Left ventricle myocardium inferior (tissue), 1 donor: ENCODE results near the gene CAMK2D. TPM values are rescaled to one million over a fixed set of nuclear protein-coding genes. Genes with fewer than 3 reads are reported as not detected.
A peak's percentile ranks its signal among the peaks of the same experiment; 100 is the strongest.

Experiments
- DNase-seq: peaks from one replicate; pipeline ENCODE4 v3.0.0-alpha.2; 2020
- H3K27ac ChIP-seq: fragments of 200-600 bp; replicated peaks from 2 replicates; pipeline ENCODE4 v1.8.0; 2021
- H3K27me3 ChIP-seq: fragments of 200-600 bp; 2 replicates; pipeline ENCODE4 v1.8.0; 2021; ENCODE audit warnings: low read depth
- H3K36me3 ChIP-seq: fragments of 200-600 bp; 2 replicates; pipeline ENCODE4 v1.8.0; 2021
- H3K4me1 ChIP-seq: fragments of 200-600 bp; 2 replicates; pipeline ENCODE4 v1.8.0; 2021
- H3K4me3 ChIP-seq: fragments of 200-600 bp; 2 replicates; pipeline ENCODE4 v1.8.0; 2021; ENCODE audit warnings: mild to moderate bottlenecking, moderate library complexity
- H3K9me3 ChIP-seq: fragments of 200-600 bp; replicated peaks from 2 replicates; pipeline ENCODE4 v1.8.0; 2021
- intact Hi-C: fragments of 100-400 bp; cut with micrococcal nuclease; formaldehyde crosslinking; loops from one replicate; pipeline ENCODE4 v1.11.0; 2022
- total RNA-seq: library from RNA; stranded (reverse); fragmentation: NEBNext Ultra II Directional; extraction: Animal tissue kit (Norgen Biotek cat#: 25700); gene quantifications from one replicate; pipeline ENCODE4 v1.2.1, GENCODE V29; 2021
- TF ChIP-seq, protein P1 (sequence below): fragments of 200-600 bp; IDR thresholded peaks from 2 replicates; pipeline ENCODE4 v1.8.0; 2021; ENCODE audit warnings: antibody characterized with exemption, mild to moderate bottlenecking, borderline replicate concordance
- donor health status: DM: no; HTN: yes; CAD: no; lungs with severe emphysema.

The CAMK2D gene
- total RNA-seq, 1 donor from 2014 or later, result 223 TPM

DNA sequence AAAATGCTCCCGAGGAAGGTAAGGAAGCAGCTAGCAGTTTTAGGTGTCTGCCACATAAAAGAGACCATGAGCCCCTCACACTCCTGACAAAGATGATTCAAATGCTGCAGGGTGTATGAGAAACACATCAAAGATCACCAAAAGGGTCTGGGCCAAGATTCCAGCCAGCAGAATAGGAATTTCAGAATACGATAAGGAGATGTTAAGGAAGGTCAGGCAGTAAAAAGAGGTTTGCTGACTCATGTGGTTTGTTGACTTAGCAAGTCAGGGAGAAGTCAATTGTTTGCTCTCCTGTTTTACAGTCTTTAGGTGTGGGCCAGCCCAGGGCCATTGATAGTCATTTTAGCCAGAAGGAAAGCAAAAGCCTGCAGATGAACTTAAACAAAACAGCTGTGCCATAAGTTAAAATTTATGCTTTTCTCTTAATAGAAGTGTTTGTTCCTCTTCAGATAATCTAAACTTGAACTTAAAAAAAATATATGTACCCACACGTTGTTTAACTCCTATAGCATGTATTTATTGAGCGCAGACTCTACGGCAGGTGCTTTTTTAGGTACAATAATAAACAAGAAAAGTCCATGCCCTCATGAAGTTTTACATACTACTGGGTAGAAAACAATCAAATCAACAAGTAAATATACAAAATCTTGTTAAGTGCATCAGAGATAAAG is 115.6 kb downstream of the CAMK2D start:
- no peaks in the 10 kb centered on the region for H3K36me3 ChIP-seq
- no peak overlapping the region for H3K4me3 ChIP-seq
- no peaks in the 10 kb centered on the region for H3K9me3 ChIP-seq
- H3K27me3 ChIP-seq, result no peaks in the 10 kb centered on the region
- H3K27ac ChIP-seq, result peak overlapping the region; percentile 88
- peaks cover 63% of the 10 kb centered on the region for H3K4me1 ChIP-seq
- intact Hi-C loops, result no loop called here
- TF ChIP-seq, protein P1, sequence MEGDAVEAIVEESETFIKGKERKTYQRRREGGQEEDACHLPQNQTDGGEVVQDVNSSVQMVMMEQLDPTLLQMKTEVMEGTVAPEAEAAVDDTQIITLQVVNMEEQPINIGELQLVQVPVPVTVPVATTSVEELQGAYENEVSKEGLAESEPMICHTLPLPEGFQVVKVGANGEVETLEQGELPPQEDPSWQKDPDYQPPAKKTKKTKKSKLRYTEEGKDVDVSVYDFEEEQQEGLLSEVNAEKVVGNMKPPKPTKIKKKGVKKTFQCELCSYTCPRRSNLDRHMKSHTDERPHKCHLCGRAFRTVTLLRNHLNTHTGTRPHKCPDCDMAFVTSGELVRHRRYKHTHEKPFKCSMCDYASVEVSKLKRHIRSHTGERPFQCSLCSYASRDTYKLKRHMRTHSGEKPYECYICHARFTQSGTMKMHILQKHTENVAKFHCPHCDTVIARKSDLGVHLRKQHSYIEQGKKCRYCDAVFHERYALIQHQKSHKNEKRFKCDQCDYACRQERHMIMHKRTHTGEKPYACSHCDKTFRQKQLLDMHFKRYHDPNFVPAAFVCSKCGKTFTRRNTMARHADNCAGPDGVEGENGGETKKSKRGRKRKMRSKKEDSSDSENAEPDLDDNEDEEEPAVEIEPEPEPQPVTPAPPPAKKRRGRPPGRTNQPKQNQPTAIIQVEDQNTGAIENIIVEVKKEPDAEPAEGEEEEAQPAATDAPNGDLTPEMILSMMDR, result no peak
- DNase-seq, result no peak

DNA sequence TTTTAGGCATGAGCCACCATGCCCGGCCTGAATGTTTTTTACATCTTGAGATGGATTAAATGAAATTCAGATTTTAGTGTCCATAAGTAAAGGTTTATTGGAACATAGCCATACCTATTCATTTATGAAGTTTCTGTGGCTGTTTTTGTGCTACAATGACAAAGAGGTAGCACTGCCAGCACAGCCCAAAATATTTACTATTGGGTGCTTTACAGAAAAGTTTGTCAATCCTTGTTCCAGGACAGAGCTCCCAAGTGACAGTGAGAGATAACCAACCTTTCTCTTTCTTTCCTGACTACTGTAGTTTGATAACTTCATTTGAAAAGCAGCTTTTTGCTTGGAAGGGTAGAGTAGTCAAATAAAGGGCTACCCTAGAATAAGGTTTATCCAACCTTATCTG is 116.2 kb downstream of the CAMK2D start:
- H3K4me1 ChIP-seq, result peaks cover 70% of the 10 kb centered on the region
- TF ChIP-seq, protein P1, result no peak

DNA sequence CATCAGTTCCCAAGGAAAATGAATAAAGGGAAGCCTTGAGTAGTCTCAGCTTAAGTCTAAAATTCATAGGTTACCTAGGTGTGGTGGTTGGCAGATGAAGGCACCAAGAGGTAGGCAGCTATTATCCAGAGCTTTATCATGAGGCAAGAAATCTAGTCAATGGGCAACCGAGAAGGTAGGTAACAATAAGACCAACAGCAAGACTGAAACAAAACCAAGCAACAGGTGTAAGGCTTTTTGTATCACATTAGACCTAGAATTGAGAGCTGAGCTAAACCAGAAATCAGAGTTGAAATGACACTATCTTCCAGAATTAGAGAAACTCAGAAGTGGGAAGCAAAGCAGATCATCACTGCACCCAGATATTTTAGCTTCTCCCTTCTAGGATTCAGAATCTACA is 117.1 kb downstream of the CAMK2D start:
- peak overlapping the region; percentile 88 for H3K27ac ChIP-seq
- DNase-seq, result no peak
- no peaks in the 10 kb centered on the region for H3K27me3 ChIP-seq
- TF ChIP-seq, protein P1, result no peak
- H3K9me3 ChIP-seq, result no peaks in the 10 kb centered on the region
- no peaks in the 10 kb centered on the region for H3K36me3 ChIP-seq
- H3K4me1 ChIP-seq, result peaks cover 79% of the 10 kb centered on the region
- H3K4me3 ChIP-seq, result no peak overlapping the region
- intact Hi-C loops, result no loop called here

More for the DNA sequence above, 116.2 kb downstream of the CAMK2D start:
- no peak for DNase-seq
- intact Hi-C loops, result no loop called here
- Histone ChIP-seq H3K9me3 (no peaks in the 10 kb centered on the region), H3K36me3 (no peaks in the 10 kb centered on the region), H3K27me3 (no peaks in the 10 kb centered on the region), H3K4me3 (no peak overlapping the region), H3K27ac (peak overlapping the region; percentile 88)

DNA sequence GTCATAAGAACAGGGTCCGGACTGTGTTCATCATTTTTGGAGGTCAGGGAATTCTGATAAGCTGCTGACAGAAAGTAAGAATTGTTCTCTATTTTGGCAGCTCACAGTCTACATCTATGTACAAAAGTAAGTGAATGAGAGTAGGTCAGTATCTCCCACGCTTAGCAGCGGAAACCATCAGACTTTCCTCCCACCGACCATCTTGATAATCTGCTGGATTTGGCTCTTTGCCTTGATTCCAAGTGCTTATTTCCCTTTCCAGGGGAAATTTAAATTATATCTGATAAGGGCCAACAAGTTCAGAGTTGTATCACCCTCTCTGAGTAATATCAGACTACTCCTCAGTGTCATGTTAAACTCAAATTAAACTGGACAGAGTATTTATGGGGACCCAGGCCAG is 118.0 kb downstream of the CAMK2D start:
- TF ChIP-seq, protein P1, result no peak
- no peaks in the 10 kb centered on the region for H3K36me3 ChIP-seq
- no peaks in the 10 kb centered on the region for H3K27me3 ChIP-seq
- H3K4me1 ChIP-seq, result peaks cover 87% of the 10 kb centered on the region
- peak overlapping the region; percentile 88 for H3K27ac ChIP-seq
- no peak for DNase-seq
- intact Hi-C loops, result no loop called here
- H3K9me3 ChIP-seq, result no peaks in the 10 kb centered on the region
- no peak overlapping the region for H3K4me3 ChIP-seq

DNA sequence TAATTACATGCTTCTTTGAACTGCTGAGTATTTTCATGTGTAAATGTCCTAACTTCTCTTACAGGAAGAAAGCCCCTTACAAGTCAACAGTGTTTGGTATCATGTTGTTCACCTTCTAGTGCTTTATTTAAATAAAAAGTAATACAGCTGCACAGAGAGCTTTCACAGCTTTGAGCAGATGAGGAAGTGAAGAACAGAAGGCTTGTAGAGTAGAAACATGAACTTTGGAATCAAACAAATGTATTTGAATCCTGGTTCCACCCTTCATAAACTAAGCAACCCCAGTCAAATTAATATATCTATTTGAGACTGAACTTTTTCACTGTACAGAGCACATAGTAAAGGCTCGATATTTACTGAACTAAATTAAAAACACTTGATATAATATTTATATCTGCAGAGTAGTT is 120.5 kb downstream of the CAMK2D start:
- H3K4me3 ChIP-seq, result no peak overlapping the region
- TF ChIP-seq, protein P1, result no peak
- H3K27me3 ChIP-seq, result no peaks in the 10 kb centered on the region
- DNase-seq, result no peak
- H3K27ac ChIP-seq, result peak overlapping the region; percentile 88
- intact Hi-C loops, result no loop called here
- peaks cover 98% of the 10 kb centered on the region for H3K4me1 ChIP-seq
- no peaks in the 10 kb centered on the region for H3K9me3 ChIP-seq
- H3K36me3 ChIP-seq, result no peaks in the 10 kb centered on the region
